H1 (cell line): Measurements from ENCODE around the gene DAPK1.

Source experiments
- CEBPB ChIP-seq: IDR thresholded peaks from 2 replicates; pipeline ENCODE4 v1.6.1; 2012; ENCODE audit warnings: low read depth, low read length
- CTCF ChIP-seq, 3 experiments: IDR thresholded peaks; 1 replicate in 2 of 3; 2 replicates in 1 of 3; pipeline versions ENCODE4 v1.5.1 to v1.6.1; 2011; ENCODE audit warnings: low read length in 3 of 3, mild to moderate bottlenecking in 3 of 3, inconsistent platforms in 2 of 3, low read depth in 1 of 3, moderate library complexity in 1 of 3; ENCODE audit not compliant: insufficient read depth in 1 of 3; ENCODE audit errors: control extremely low read depth in 1 of 3
- EZH2 ChIP-seq: fragments of 200-600 bp; sonication (generic); IDR thresholded peaks from 2 replicates; pipeline ENCODE4 v1.7.1; 2012; ENCODE audit warnings: low read depth, mild to moderate bottlenecking, moderate library complexity, low read length, inconsistent platforms; ENCODE audit not compliant: severe bottlenecking
- JUND ChIP-seq: IDR thresholded peaks from 2 replicates; pipeline ENCODE4 v1.6.1; 2011; ENCODE audit warnings: mild to moderate bottlenecking, improper control_type of control experiment, low read length
- POLR2A ChIP-seq, 2 experiments: IDR thresholded peaks; 1 replicate in 1 of 2; 2 replicates in 1 of 2; pipeline ENCODE4 v1.6.1; 2011; ENCODE audit warnings: low read depth in 2 of 2, low read length in 2 of 2, mild to moderate bottlenecking in 2 of 2; ENCODE audit errors: control extremely low read depth in 1 of 2

GRCh38 chr9:87490907-87491306 lies 6.8 kb upstream of the DAPK1 start:
- TF ChIP-seq CTCF (IDR thresholded peaks at IDR 0.05; ENCODE audit: control extremely low read depth in 1 of 3, insufficient read depth in 1 of 3, low read depth in 1 of 3, low read length in 3 of 3) (no peak), POLR2A (IDR thresholded peaks at IDR 0.05; ENCODE audit: control extremely low read depth in 1 of 2, low read depth in 2 of 2, low read length in 2 of 2) (no peak), JUND (no peak), EZH2 (no peak), CEBPB (no peak)
